MM.1S (cell line): ENCODE measurements around the gene SENP7.
"Not testable (repeated sequence)": the region's sequence is repeated elsewhere in the genome, so short reads cannot be mapped to it uniquely, and the experiment has no call there.

Experiments used
- EZH2 ChIP-seq: fragments of 300-600 bp; sonication (generic); optimal IDR thresholded peaks from 2 replicates; pipeline ENCODE3; 2017; ENCODE audit warnings: low read depth, mild to moderate bottlenecking, antibody characterized with exemption, low read length, mixed read lengths
- EZH2phosphoT487 ChIP-seq: fragments of 300-600 bp; sonication (generic); IDR thresholded peaks from 2 replicates; pipeline ENCODE4 v1.6.1; 2018; ENCODE audit warnings: antibody characterized with exemption, low read length
- TF ChIP-seq, protein P1 (sequence below): fragments of 300-600 bp; sonication (generic); IDR thresholded peaks from 2 replicates; pipeline ENCODE4 v1.5.1; 2016; ENCODE audit warnings: antibody characterized with exemption, low read length, mixed read lengths

DNA sequence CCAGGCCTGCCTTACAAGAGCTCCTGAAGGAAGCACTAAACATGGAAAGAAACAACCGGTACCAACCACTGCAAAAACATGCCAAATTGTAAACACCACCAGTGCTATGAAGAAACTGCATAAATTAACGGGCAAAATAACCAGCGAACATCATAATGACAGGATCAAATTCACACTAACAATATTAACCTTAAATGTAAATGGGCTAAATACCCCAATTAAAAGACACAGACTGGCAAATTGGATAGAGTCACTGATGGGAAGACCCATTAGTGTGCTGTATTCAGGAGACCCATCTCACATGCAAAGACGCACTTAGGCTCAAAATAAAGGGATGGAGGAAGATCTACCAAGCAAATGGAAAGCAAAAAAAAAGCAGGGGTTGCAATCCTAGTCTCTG is 44.3 kb downstream of the SENP7 start:
- TF ChIP-seq, protein P1, sequence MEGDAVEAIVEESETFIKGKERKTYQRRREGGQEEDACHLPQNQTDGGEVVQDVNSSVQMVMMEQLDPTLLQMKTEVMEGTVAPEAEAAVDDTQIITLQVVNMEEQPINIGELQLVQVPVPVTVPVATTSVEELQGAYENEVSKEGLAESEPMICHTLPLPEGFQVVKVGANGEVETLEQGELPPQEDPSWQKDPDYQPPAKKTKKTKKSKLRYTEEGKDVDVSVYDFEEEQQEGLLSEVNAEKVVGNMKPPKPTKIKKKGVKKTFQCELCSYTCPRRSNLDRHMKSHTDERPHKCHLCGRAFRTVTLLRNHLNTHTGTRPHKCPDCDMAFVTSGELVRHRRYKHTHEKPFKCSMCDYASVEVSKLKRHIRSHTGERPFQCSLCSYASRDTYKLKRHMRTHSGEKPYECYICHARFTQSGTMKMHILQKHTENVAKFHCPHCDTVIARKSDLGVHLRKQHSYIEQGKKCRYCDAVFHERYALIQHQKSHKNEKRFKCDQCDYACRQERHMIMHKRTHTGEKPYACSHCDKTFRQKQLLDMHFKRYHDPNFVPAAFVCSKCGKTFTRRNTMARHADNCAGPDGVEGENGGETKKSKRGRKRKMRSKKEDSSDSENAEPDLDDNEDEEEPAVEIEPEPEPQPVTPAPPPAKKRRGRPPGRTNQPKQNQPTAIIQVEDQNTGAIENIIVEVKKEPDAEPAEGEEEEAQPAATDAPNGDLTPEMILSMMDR, result not testable (repeated sequence)
- TF ChIP-seq EZH2, EZH2phosphoT487: not testable (repeated sequence)
